DOHH2 (cell line): Measurements from ENCODE around the gene ATP6V1G3.
A peak's percentile ranks its signal among the peaks of the same experiment; 100 is the strongest.

Experiments used
- H3F3A ChIP-seq: fragments of 200-600 bp; sonication (generic), shearing (Covaris generic); 2 replicates; pipeline ENCODE4 v1.6.0; 2016; ENCODE audit warnings: antibody characterized with exemption, mild to moderate bottlenecking; ENCODE audit not compliant: control insufficient read depth, insufficient read depth
- H3K27ac ChIP-seq: fragments of 200-600 bp; sonication (generic); 2 replicates; pipeline ENCODE4 v1.5.1; 2014; ENCODE audit warnings: low read depth, mild to moderate bottlenecking, low read length, moderate library complexity
- H3K27me3 ChIP-seq: fragments of 200-600 bp; sonication (generic); 2 replicates; pipeline ENCODE4 v1.6.1; 2014; ENCODE audit warnings: mild to moderate bottlenecking, low read length, mixed read lengths; ENCODE audit not compliant: control insufficient read depth
- H3K36me3 ChIP-seq: fragments of 200-600 bp; sonication (generic); 2 replicates; pipeline ENCODE4 v1.6.1; 2014; ENCODE audit warnings: mild to moderate bottlenecking, low read length, moderate library complexity, mixed read lengths; ENCODE audit not compliant: control insufficient read depth
- H3K4me1 ChIP-seq: fragments of 200-600 bp; sonication (generic); 2 replicates; pipeline ENCODE4 v1.6.1; 2014; ENCODE audit warnings: mild to moderate bottlenecking, low read length, mixed read lengths; ENCODE audit not compliant: control insufficient read depth
- H3K4me2 ChIP-seq: fragments of 200-600 bp; sonication (generic); 2 replicates; pipeline ENCODE4 v1.6.0; 2014; ENCODE audit warnings: mild to moderate bottlenecking, low read length, moderate library complexity
- H3K4me3 ChIP-seq: fragments of 200-600 bp; sonication (generic); 2 replicates; pipeline ENCODE4 v1.5.1; 2014; ENCODE audit warnings: mild to moderate bottlenecking, low read length, mixed read lengths
- H3K79me2 ChIP-seq: fragments of 200-600 bp; sonication (generic); 2 replicates; pipeline ENCODE4 v1.6.1; 2014; ENCODE audit warnings: mild to moderate bottlenecking, low read length, mixed read lengths; ENCODE audit not compliant: control insufficient read depth
- H3K9me2 ChIP-seq: fragments of 200-600 bp; sonication (generic); replicated peaks from 2 replicates; pipeline ENCODE4 v1.6.1; 2014; ENCODE audit warnings: mild to moderate bottlenecking, low read length, mixed read lengths; ENCODE audit not compliant: control insufficient read depth
- H3K9me3 ChIP-seq: fragments of 200-600 bp; sonication (generic); 2 replicates; pipeline ENCODE4 v1.6.1; 2014; ENCODE audit warnings: antibody characterized with exemption, low read length, mixed read lengths; ENCODE audit not compliant: control insufficient read depth, insufficient read depth
- H4K20me1 ChIP-seq: fragments of 200-600 bp; sonication (generic); 2 replicates; pipeline ENCODE4 v1.6.0; 2014; ENCODE audit warnings: low read depth, mild to moderate bottlenecking, antibody characterized with exemption, low read length, moderate library complexity; ENCODE audit not compliant: control insufficient read depth, insufficient read depth
- CTCF ChIP-seq: fragments of 200-600 bp; sonication (generic); IDR thresholded peaks from one replicate; pipeline ENCODE4 v1.5.1; 2014; ENCODE audit warnings: antibody characterized with exemption, mild to moderate bottlenecking, low read depth, low read length; ENCODE audit not compliant: poor library complexity, severe bottlenecking
- EZH2phosphoT487 ChIP-seq: fragments of 200-600 bp; sonication (generic); IDR thresholded peaks from 2 replicates; pipeline ENCODE4 v1.6.1; 2017; ENCODE audit warnings: borderline replicate concordance, mild to moderate bottlenecking, antibody characterized with exemption, low read length, moderate library complexity, mixed read lengths

The ATP6V1G3 gene

DNA sequence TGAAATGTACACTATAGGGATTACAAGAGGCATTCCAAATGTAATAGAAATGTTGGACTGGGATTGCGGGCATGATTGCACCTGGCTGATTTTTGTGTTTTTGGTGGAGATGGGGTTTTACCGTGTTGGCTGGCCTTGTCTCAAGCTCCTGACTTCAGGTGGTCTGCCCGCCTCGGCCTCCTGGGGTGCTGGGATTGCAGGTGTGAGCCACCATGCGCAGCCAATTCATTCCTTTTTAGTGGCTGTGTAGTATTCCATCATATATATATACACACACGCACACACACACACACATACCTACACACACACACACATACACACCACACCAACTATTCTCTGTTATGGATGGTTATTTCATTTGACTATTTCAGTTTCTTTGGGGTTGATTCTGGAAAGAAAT lies 4.7 kb upstream of the ATP6V1G3 start:
- peaks cover 56% of the 10 kb centered on the region for H3K4me1 ChIP-seq
- no peak overlapping the region for H3K4me3 ChIP-seq
- no peaks in the 10 kb centered on the region for H3K27me3 ChIP-seq
- TF ChIP-seq EZH2phosphoT487 (no peak), CTCF (no peak)
- peaks cover 14% of the 10 kb centered on the region for H3F3A ChIP-seq
- H4K20me1 ChIP-seq: no peaks in the 10 kb centered on the region
- no peaks in the 10 kb centered on the region for H3K9me2 ChIP-seq
- H3K27ac ChIP-seq: no peak overlapping the region
- H3K9me3 ChIP-seq: peaks cover 6% of the 10 kb centered on the region; the same call in 1 of the 2 replicates
- H3K36me3 ChIP-seq: no peaks in the 10 kb centered on the region
- H3K4me2 ChIP-seq: no peak overlapping the region
- H3K79me2 ChIP-seq: no peaks in the 10 kb centered on the region

DNA sequence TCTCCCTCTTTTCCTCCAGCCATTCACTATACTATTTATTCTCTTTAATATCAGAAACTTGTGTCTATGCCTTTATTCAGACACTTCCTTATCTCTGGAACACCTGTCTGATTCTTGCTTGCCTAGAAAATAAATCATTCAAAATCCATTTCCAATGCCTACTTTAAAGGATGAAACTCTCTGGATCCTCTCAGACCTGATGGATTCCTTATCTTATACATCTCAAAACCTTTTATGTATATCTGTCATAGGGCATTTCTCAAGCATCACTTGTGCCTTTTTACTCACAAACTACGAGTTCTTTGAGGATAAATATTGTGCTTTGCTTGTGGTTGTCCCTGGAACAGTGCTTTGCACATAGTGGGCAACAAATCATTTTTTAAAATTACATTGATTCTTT lies 3.8 kb upstream of the ATP6V1G3 start:
- peaks cover 54% of the 10 kb centered on the region for H3K4me1 ChIP-seq
- peaks cover 14% of the 10 kb centered on the region for H3F3A ChIP-seq
- H3K4me2 ChIP-seq: peak overlapping the region; percentile 73

DNA sequence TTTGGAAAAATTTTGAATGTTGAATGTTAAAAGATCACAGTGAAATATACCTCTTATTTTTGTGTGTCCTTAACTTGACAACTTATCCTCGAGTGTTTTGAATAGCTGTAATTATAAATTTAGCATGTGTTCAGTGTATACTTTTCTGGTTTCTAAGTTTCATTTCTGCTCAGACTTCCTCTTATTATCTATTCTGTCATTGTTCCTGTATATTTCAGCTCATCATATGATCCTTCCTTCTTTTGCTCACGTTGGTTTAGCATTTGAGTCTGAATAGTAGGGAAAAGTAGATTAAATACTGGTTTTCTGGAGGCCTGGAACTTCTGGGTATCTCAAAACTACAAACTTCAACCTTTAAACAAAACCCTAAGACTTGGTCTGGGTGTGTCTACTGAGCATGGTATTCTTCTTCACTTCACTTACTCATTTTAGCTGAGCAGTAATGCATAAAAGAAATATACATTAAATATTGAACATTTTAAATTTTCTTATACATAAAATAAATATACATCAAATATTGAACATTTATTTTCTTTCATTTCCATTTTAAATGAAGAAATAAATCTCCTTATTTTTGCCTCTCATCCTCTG lies 3.3 kb upstream of the ATP6V1G3 start:
- H3K4me3 ChIP-seq: peak overlapping the region; percentile 54
- H3K4me1 ChIP-seq: peaks cover 59% of the 10 kb centered on the region
- H3K4me2 ChIP-seq: peak overlapping the region; percentile 73
- H3K9me3 ChIP-seq: peaks cover 6% of the 10 kb centered on the region; the same call in 1 of the 2 replicates
- H3K9me2 ChIP-seq: no peaks in the 10 kb centered on the region
- no peaks in the 10 kb centered on the region for H3K79me2 ChIP-seq
- no peak for TF ChIP-seq CTCF
- no peak for TF ChIP-seq EZH2phosphoT487
- peak overlapping the region; percentile 84 for H3K27ac ChIP-seq
- no peaks in the 10 kb centered on the region for H3K36me3 ChIP-seq
- no peaks in the 10 kb centered on the region for H4K20me1 ChIP-seq
- H3F3A ChIP-seq: peaks cover 14% of the 10 kb centered on the region
- H3K27me3 ChIP-seq: no peaks in the 10 kb centered on the region

More for the DNA sequence above, 3.8 kb upstream of the ATP6V1G3 start:
- H3K9me3 ChIP-seq: peaks cover 6% of the 10 kb centered on the region; the same call in 1 of the 2 replicates
- no peaks in the 10 kb centered on the region for H3K9me2 ChIP-seq
- no peaks in the 10 kb centered on the region for H3K36me3 ChIP-seq
- H3K27ac ChIP-seq: peak overlapping the region; percentile 84
- H3K79me2 ChIP-seq: no peaks in the 10 kb centered on the region
- H4K20me1 ChIP-seq: no peaks in the 10 kb centered on the region
- H3K4me3 ChIP-seq: peak overlapping the region; percentile 34
- H3K27me3 ChIP-seq: no peaks in the 10 kb centered on the region
- TF ChIP-seq CTCF: no peak
- no peak for TF ChIP-seq EZH2phosphoT487
